AG09319 (cell line): Measurements from ENCODE around the gene TEK.
A peak's percentile ranks its signal among the peaks of the same experiment; 100 is the strongest.

ENCODE experiments used
- DNase-seq: peaks from one replicate; pipeline ENCODE4 v3.0.0-alpha.2; 2010; ENCODE audit warnings: low read depth; ENCODE audit errors: extremely low read depth
- CTCF ChIP-seq: IDR thresholded peaks from 2 replicates; pipeline ENCODE4 v1.5.1; 2011; ENCODE audit warnings: low read depth, mild to moderate bottlenecking, inconsistent platforms, low read length, moderate library complexity

The TEK gene

GRCh38 chr9:27125030-27125429, 16.0 kb downstream of the TEK start:
- TF ChIP-seq CTCF, result no peak
- peak; percentile 56 for DNase-seq

GRCh38 chr9:27125936-27126335, 16.9 kb downstream of the TEK start:
- DNase-seq, result no peak
- no peak for TF ChIP-seq CTCF

GRCh38 chr9:27126670-27127069, 17.6 kb downstream of the TEK start:
- DNase-seq, result no peak
- no peak for TF ChIP-seq CTCF

GRCh38 chr9:27129221-27129620, 20.2 kb downstream of the TEK start:
- no peak for TF ChIP-seq CTCF

GRCh38 chr9:27131731-27132130, 22.7 kb downstream of the TEK start:
- TF ChIP-seq CTCF, result no peak
- DNase-seq, result no peak

More at GRCh38 chr9:27129221-27129620, 20.2 kb downstream of the TEK start:
- DNase-seq, result no peak

GRCh38 chr9:27133817-27134216, 24.8 kb downstream of the TEK start:
- no peak for TF ChIP-seq CTCF
- no peak for DNase-seq

GRCh38 chr9:27142299-27142930, 33.4 kb downstream of the TEK start:
- no peak for TF ChIP-seq CTCF

More at GRCh38 chr9:27142299-27142930, 33.4 kb downstream of the TEK start:
- no peak for DNase-seq
